ENCODE data around the gene MTUS2. TPM values are rescaled to one million over a fixed set of nuclear protein-coding genes. Genes with fewer than 3 reads are reported as not detected.
"Not testable (repeated sequence)": the region's sequence is repeated elsewhere in the genome, so short reads cannot be mapped to it uniquely, and the experiment has no call there.

MTUS2 gene
- total RNA-seq, 4 donors from 2014 or later: 0.16 to 0.75 (median 0.24) TPM

DNA sequence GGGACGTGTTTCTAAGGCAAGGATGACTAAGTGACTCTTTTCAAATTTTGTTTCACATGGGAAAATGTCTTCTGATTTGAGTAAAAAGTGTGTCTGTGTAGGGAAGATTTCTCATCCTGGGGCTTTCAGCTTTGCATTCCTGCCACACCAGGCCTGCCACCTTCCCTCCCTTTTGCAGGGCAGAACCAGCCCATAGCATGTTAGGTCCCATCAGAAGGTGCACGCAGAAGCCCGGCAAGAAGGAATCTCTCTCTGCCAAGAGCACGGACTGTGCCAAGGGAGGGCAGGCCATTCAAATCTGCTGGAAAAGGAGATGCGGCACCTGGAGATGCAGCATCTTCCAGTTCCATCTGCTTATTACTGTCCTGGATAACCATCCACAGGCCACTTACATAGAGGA lies 563.3 kb downstream of the MTUS2 start:
- in situ Hi-C loops (cut with MboI; ENCODE audit: low pct_ligation_motif_present in 1 of 4, low pct_unique_long_range_greater_than_20kb in 1 of 4, low sequenced_read_pairs in 3 of 4) (no loop called here), intact Hi-C loops (cut with DNase I; ENCODE audit: low total_unique reads) (no loop called here)
- DNase-seq: no peak
- no peak overlapping the region for H3K4me3 ChIP-seq
- H3K27ac ChIP-seq: no peak overlapping the region
- H3K9me3 ChIP-seq: no peaks in the 10 kb centered on the region
- 74 to 81% methylated on average over 3 to 5 of the region's 5 CpGs for WGBS, 2 donors (ENCODE audit: low coverage in 1 of 2)
- H3K4me1 ChIP-seq: no peaks in the 10 kb centered on the region
- TF ChIP-seq POLR2A (IDR thresholded peaks at IDR 0.05) (no peak), EP300 (IDR thresholded peaks at IDR 0.05; ENCODE audit: low read depth) (no peak), POLR2AphosphoS5 (IDR thresholded peaks at IDR 0.05) (no peak)
- TF ChIP-seq, protein P1, sequence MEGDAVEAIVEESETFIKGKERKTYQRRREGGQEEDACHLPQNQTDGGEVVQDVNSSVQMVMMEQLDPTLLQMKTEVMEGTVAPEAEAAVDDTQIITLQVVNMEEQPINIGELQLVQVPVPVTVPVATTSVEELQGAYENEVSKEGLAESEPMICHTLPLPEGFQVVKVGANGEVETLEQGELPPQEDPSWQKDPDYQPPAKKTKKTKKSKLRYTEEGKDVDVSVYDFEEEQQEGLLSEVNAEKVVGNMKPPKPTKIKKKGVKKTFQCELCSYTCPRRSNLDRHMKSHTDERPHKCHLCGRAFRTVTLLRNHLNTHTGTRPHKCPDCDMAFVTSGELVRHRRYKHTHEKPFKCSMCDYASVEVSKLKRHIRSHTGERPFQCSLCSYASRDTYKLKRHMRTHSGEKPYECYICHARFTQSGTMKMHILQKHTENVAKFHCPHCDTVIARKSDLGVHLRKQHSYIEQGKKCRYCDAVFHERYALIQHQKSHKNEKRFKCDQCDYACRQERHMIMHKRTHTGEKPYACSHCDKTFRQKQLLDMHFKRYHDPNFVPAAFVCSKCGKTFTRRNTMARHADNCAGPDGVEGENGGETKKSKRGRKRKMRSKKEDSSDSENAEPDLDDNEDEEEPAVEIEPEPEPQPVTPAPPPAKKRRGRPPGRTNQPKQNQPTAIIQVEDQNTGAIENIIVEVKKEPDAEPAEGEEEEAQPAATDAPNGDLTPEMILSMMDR (IDR thresholded peaks at IDR 0.05): no peak
- no peaks in the 10 kb centered on the region for H3K36me3 ChIP-seq
- H3K27me3 ChIP-seq: no peaks in the 10 kb centered on the region

DNA sequence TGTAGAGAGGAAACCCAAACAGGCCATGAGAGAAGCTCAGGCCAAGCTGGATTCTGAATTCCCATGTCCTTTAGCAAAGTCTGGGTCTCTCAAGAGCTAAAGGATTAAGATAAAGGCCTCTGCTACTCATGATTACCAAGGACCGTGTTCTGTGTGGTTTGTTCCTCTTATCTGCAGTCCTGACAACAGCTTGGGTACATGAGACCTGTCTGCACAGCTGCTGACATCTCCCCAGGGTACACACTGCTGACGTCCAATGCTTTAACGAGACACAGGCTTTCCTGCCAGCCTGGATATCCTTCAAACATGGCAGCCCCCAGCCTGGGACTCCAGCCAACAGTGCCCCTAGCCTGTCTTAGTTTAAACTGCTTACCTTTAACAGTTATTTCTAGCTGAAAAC lies 564.3 kb downstream of the MTUS2 start:
- Histone ChIP-seq H3K4me3 (no peak overlapping the region), H3K9me3 (no peaks in the 10 kb centered on the region), H3K36me3 (no peaks in the 10 kb centered on the region), H3K27ac (no peak overlapping the region), H3K4me1 (no peaks in the 10 kb centered on the region), H3K27me3 (no peaks in the 10 kb centered on the region)
- WGBS, 2 donors (ENCODE audit: low coverage in 1 of 2): 17% methylated on average over 3 of the region's 3 CpGs; no CpG with 5 or more reads in 1 of the 2 donors
- in situ Hi-C loops (cut with MboI; ENCODE audit: low pct_ligation_motif_present in 1 of 4, low pct_unique_long_range_greater_than_20kb in 1 of 4, low sequenced_read_pairs in 3 of 4) (no loop called here), intact Hi-C loops (cut with DNase I; ENCODE audit: low total_unique reads) (no loop called here)
- TF ChIP-seq POLR2AphosphoS5 (IDR thresholded peaks at IDR 0.05): no peak
- TF ChIP-seq, protein P1 (IDR thresholded peaks at IDR 0.05): no peak
- TF ChIP-seq POLR2A (IDR thresholded peaks at IDR 0.05): no peak
- DNase-seq: no peak

DNA sequence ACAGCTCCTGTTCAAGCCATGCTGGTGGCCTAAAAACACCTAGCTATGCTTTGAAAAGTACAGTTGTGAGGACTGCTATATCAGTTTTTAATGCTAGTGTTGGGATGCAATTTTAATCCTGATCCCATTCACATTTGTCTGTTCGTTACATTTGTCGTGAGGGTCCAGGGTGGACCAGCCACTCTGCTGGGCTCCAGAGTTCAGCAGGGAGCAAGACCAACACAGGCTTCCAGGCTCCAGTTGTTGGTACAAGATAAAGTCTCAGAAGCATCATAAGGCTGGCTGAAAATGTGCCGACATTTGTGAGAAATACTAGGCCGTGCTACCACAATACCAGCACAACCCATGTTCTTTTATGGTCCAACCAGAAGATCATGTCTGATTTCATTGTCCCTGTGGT lies 564.7 kb downstream of the MTUS2 start:
- H3K36me3 ChIP-seq: no peaks in the 10 kb centered on the region
- H3K27me3 ChIP-seq: no peaks in the 10 kb centered on the region
- in situ Hi-C loops (cut with MboI; ENCODE audit: low pct_ligation_motif_present in 1 of 4, low pct_unique_long_range_greater_than_20kb in 1 of 4, low sequenced_read_pairs in 3 of 4): no loop called here
- TF ChIP-seq POLR2AphosphoS5 (IDR thresholded peaks at IDR 0.05) (no peak), POLR2A (IDR thresholded peaks at IDR 0.05) (no peak), EP300 (IDR thresholded peaks at IDR 0.05; ENCODE audit: low read depth) (no peak)
- TF ChIP-seq, protein P1 (IDR thresholded peaks at IDR 0.05): no peak
- H3K9me3 ChIP-seq: no peaks in the 10 kb centered on the region
- intact Hi-C loops (cut with DNase I; ENCODE audit: low total_unique reads): no loop called here
- no peak overlapping the region for H3K27ac ChIP-seq
- 64% methylated on average over 4 of the region's 4 CpGs; no CpG with 5 or more reads in 1 of the 2 donors for WGBS, 2 donors (ENCODE audit: low coverage in 1 of 2)
- H3K4me1 ChIP-seq: no peaks in the 10 kb centered on the region
- no peak for DNase-seq
- no peak overlapping the region for H3K4me3 ChIP-seq

DNA sequence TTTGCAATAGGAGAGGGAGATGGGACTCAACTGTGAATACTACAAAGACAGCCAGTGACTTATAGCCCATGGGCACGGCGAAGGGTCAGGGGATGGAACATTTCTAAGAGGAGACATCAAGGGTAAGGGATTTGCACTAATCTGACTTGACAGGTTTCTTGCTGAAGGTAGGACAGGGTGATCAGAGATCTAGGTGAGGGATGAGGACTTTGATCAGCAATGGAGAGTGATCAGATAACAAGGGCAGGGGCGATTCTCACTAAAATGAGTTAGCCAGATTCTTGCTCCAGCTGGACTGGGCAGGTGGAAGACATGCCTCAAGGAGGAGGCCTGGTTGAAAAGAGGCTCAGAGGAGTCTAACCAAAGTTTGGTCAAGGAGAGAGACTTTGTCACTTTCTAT lies 566.1 kb downstream of the MTUS2 start:
- TF ChIP-seq, protein P1 (IDR thresholded peaks at IDR 0.05): no peak
- TF ChIP-seq EP300 (IDR thresholded peaks at IDR 0.05; ENCODE audit: low read depth) (no peak), POLR2A (IDR thresholded peaks at IDR 0.05) (no peak), POLR2AphosphoS5 (IDR thresholded peaks at IDR 0.05) (no peak)
- intact Hi-C loops (cut with DNase I; ENCODE audit: low total_unique reads): no loop called here
- 54 to 70% methylated on average over 1 to 3 of the region's 3 CpGs for WGBS, 2 donors (ENCODE audit: low coverage in 1 of 2)
- in situ Hi-C loops (cut with MboI; ENCODE audit: low pct_ligation_motif_present in 1 of 4, low pct_unique_long_range_greater_than_20kb in 1 of 4, low sequenced_read_pairs in 3 of 4): no loop called here
- Histone ChIP-seq H3K9me3 (no peaks in the 10 kb centered on the region), H3K27ac (no peak overlapping the region), H3K4me3 (no peak overlapping the region), H3K4me1 (no peaks in the 10 kb centered on the region), H3K36me3 (no peaks in the 10 kb centered on the region), H3K27me3 (no peaks in the 10 kb centered on the region)
- DNase-seq: no peak

DNA sequence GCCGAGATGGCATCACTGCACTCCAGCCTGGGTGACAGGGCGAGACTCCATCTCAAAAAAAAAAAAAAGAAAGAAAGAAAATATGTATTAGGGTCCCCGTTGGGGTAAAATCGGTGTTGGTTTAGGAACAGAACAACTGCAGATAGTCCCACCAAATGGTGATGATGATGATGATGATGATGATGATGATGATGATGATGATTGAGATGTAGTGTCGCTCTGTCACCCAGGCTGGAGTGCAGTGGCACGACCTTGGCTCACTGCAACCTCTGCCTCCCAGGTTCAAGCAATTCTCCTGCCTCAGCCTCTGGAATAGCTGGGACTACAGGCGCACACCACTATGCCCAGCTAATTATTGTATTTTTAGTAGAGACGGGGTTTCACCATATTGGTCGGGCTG lies 570.5 kb downstream of the MTUS2 start:
- in situ Hi-C loops (cut with MboI; ENCODE audit: low pct_ligation_motif_present in 1 of 4, low pct_unique_long_range_greater_than_20kb in 1 of 4, low sequenced_read_pairs in 3 of 4); H3K27ac ChIP-seq; H3K4me1 ChIP-seq; DNase-seq; H3K4me3 ChIP-seq; H3K36me3 ChIP-seq; intact Hi-C loops (cut with DNase I; ENCODE audit: low total_unique reads); H3K9me3 ChIP-seq; H3K27me3 ChIP-seq: not testable (repeated sequence)
- WGBS, 2 donors (ENCODE audit: low coverage in 1 of 2): 94 to 100% methylated on average over 3 to 9 of the region's 9 CpGs
